Vagina (tissue), 2 donors: ENCODE data around the gene SELL. TPM values are rescaled to one million over a fixed set of nuclear protein-coding genes. Genes with fewer than 3 reads are reported as not detected.

Experiments
- DNase-seq, 2 donors: peaks; one replicate each; pipeline ENCODE4 v3.0.0-alpha.2; 2017; ENCODE audit errors: extremely low spot score in 2 of 2
- H3K27ac ChIP-seq: fragments of 200-600 bp; sonication (generic); one replicate; pipeline ENCODE4 v1.5.1; 2019
- H3K27me3 ChIP-seq: fragments of 200-600 bp; sonication (generic); one replicate; pipeline ENCODE4 v1.5.1; 2019
- H3K36me3 ChIP-seq, 2 donors: fragments of 200-600 bp; sonication (generic); one replicate each; pipeline ENCODE4 v1.5.1; 2017 to 2019
- H3K4me1 ChIP-seq: fragments of 200-600 bp; sonication (generic); one replicate; pipeline ENCODE4 v1.5.1; 2019
- H3K4me3 ChIP-seq, 2 donors: fragments of 200-600 bp; sonication (generic); 1 replicate in 1 of 2; 2 replicates in 1 of 2; pipeline ENCODE4 v1.5.1; 2016 to 2019
- H3K9me3 ChIP-seq: fragments of 200-600 bp; sonication (generic); one replicate; pipeline ENCODE4 v1.5.1; 2019
- CTCF ChIP-seq, 3 experiments: fragments of 450-650 bp in 2 of 3; fragments of 200-600 bp in 1 of 3; sonication (generic) in 1 of 3; IDR thresholded peaks; one replicate each; pipeline ENCODE4 v1.5.1; 2017 to 2019; ENCODE audit warnings: antibody characterized with exemption in 3 of 3, mild to moderate bottlenecking in 2 of 3, moderate library complexity in 2 of 3
- POLR2A ChIP-seq, 2 donors: fragments of 450-650 bp; IDR thresholded peaks; one replicate each; pipeline ENCODE4 v1.6.1; 2017; ENCODE audit warnings: antibody characterized with exemption in 2 of 2, mild to moderate bottlenecking in 2 of 2, moderate library complexity in 2 of 2
- POLR2AphosphoS5 ChIP-seq, 2 donors: sonication (generic); formaldehyde crosslinking; IDR thresholded peaks; one replicate each; pipeline ENCODE4 v1.9.0; 2017; ENCODE audit warnings: antibody characterized with exemption in 2 of 2, mild to moderate bottlenecking in 2 of 2, low read depth in 1 of 2; ENCODE audit not compliant: insufficient read depth in 1 of 2
- intact Hi-C: fragments of 100-400 bp; cut with DNase I; formaldehyde crosslinking; loops from one replicate; pipeline ENCODE4 v1.15.1; 2023
- total RNA-seq: library from RNA; depleted of rRNA; stranded (reverse); fragments of >200 nt; gene quantifications from one replicate; pipeline ENCODE4 v1.2.3, GENCODE V29; 2016

Gene SELL
- total RNA-seq, 1 donor from 2014 or later = not detected

- Histone ChIP-seq H3K9me3 (no peaks in the 10 kb centered on the region), H3K4me3 (no peak overlapping the region), H3K36me3 (no peaks in the 10 kb centered on the region), H3K27me3 (no peaks in the 10 kb centered on the region), H3K4me1 (peaks cover 4% of the 10 kb centered on the region), H3K27ac (no peak overlapping the region)
- DNase-seq = no peak
- TF ChIP-seq POLR2AphosphoS5 (IDR thresholded peaks at IDR 0.05; ENCODE audit: insufficient read depth in 1 of 2, low read depth in 1 of 2) = no peak
- TF ChIP-seq CTCF (IDR thresholded peaks at IDR 0.05) = no peak
- no peak for TF ChIP-seq POLR2A (IDR thresholded peaks at IDR 0.05)
- intact Hi-C loops = no loop called here
These were observed 2.8 kb downstream of the SELL start for GRCh38 chr1:169708647-169709046.

DNA sequence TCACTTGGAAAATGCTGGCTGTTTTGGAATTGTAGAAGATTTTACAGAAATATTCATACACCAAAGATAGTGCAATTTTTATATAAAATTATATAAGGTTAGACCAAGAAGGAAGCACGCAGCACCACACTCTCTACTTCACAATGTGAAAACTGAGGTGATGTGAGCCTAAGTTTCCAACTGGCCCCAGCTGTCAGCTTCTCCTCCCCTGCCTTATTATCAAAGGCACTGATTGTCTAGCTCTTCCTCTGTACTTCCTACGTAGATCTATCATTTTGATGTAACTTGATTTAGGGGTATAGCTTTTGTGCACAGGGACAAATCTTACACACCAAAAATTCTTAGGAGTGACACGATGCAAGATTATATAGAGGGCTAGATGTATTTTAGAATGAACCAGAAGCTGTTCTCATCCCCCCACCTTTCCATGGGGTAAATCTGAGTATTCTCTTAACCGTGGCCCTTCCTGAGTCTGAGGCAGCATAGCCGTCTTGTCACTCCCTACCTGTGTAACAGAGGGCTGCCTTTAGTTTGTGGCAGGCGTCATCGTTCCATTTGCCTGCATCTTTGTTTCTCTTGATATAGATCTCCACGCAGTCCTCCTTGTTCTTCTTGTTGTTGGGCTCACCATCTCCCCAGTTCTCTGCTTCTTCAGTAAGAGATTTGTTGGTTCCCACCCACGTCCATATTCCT, 3.4 kb downstream of the SELL start:
- Histone ChIP-seq H3K4me3 (no peak overlapping the region), H3K36me3 (no peaks in the 10 kb centered on the region), H3K4me1 (peaks cover 4% of the 10 kb centered on the region), H3K27ac (no peak overlapping the region), H3K27me3 (no peaks in the 10 kb centered on the region), H3K9me3 (no peaks in the 10 kb centered on the region)
- no peak for TF ChIP-seq POLR2AphosphoS5 (IDR thresholded peaks at IDR 0.05; ENCODE audit: insufficient read depth in 1 of 2, low read depth in 1 of 2)
- TF ChIP-seq CTCF (IDR thresholded peaks at IDR 0.05) = no peak
- TF ChIP-seq POLR2A (IDR thresholded peaks at IDR 0.05) = no peak
- no peak for DNase-seq
- intact Hi-C loops = no loop called here

DNA sequence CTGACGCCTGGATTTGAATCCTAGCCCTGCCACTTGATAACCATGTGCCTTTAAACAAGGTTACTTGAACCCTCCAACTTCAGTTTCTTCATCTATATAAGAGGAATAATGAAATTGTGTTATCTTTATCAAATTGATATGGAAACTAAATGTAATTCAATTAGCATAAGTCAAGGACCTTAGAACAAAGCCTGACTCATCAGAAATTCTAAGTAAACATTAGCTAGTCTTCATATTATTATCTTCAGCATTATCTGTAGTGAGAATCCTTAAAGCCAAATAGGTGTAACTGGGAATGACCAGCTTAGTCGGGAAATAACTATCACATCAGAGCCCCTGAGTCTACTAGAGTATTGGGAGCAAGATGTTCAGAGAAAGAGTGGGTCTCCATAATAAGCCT, 6.6 kb downstream of the SELL start:
- Histone ChIP-seq H3K4me1 (no peaks in the 10 kb centered on the region), H3K36me3 (no peaks in the 10 kb centered on the region), H3K27ac (no peak overlapping the region), H3K4me3 (no peak overlapping the region), H3K9me3 (no peaks in the 10 kb centered on the region), H3K27me3 (no peaks in the 10 kb centered on the region)
- TF ChIP-seq POLR2AphosphoS5 (IDR thresholded peaks at IDR 0.05; ENCODE audit: insufficient read depth in 1 of 2, low read depth in 1 of 2) (no peak), POLR2A (IDR thresholded peaks at IDR 0.05) (no peak), CTCF (IDR thresholded peaks at IDR 0.05) (no peak)
- intact Hi-C loops = no loop called here
- no peak for DNase-seq

- Histone ChIP-seq H3K27ac (no peak overlapping the region), H3K36me3 (no peaks in the 10 kb centered on the region), H3K9me3 (no peaks in the 10 kb centered on the region), H3K27me3 (no peaks in the 10 kb centered on the region), H3K4me3 (no peak overlapping the region), H3K4me1 (no peaks in the 10 kb centered on the region)
- no peak for TF ChIP-seq POLR2A (IDR thresholded peaks at IDR 0.05)
- TF ChIP-seq CTCF (IDR thresholded peaks at IDR 0.05) = no peak
- TF ChIP-seq POLR2AphosphoS5 (IDR thresholded peaks at IDR 0.05; ENCODE audit: insufficient read depth in 1 of 2, low read depth in 1 of 2) = no peak
- no peak for DNase-seq
- intact Hi-C loops = no loop called here
These were observed 10.0 kb downstream of the SELL start for GRCh38 chr1:169701261-169702005.

DNA sequence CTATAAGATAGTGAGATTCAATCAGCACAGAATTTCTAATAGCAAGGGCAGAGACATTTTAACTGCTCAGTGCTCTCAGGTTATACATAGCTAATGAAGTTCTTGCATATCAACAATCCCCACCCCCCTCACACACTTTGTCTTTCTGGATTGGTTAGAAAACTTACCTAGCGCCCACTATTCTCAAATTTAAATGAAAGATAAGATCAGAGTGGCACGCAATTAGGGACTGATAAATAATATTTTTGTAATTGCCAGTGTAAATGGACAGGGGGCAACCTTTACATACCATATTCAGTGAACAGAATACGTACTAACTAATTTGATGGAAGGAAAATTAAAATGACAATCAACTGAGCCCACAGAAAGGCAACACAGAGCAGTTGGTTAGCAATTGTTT, 11.7 kb downstream of the SELL start:
- no peak overlapping the region for H3K27ac ChIP-seq
- no peaks in the 10 kb centered on the region for H3K4me1 ChIP-seq
- H3K27me3 ChIP-seq = no peaks in the 10 kb centered on the region
- no peaks in the 10 kb centered on the region for H3K36me3 ChIP-seq
- no peaks in the 10 kb centered on the region for H3K9me3 ChIP-seq
- no peak for TF ChIP-seq CTCF (IDR thresholded peaks at IDR 0.05)
- no peak for TF ChIP-seq POLR2AphosphoS5 (IDR thresholded peaks at IDR 0.05; ENCODE audit: insufficient read depth in 1 of 2, low read depth in 1 of 2)
- H3K4me3 ChIP-seq = no peak overlapping the region
- intact Hi-C loops = no loop called here
- no peak for DNase-seq
